BJ (cell line): ENCODE data around the gene B3GNT5. TPM values are rescaled to one million over a fixed set of nuclear protein-coding genes. Genes with fewer than 3 reads are reported as not detected.

ENCODE experiments used
- CTCF ChIA-PET: fragments of 350-600 bp; formaldehyde crosslinking; extraction: SDS; loops from one replicate; lab custom pipeline; 2021; ENCODE audit warnings: antibody characterized with exemption, inconsistent platforms; lab: Yijun Ruan, JAX
- POLR2A ChIA-PET: fragments of 300-600 bp; sonication (Branson Sonifier 250); formaldehyde crosslinking; extraction: SDS; loops from one replicate; lab custom pipeline; 2021; ENCODE audit warnings: antibody characterized with exemption; lab: Charles Lee
- DNase-seq: peaks from one replicate; pipeline ENCODE4 v3.0.0-alpha.2; 2011; ENCODE audit warnings: low read depth
- H3K27me3 ChIP-seq: 2 replicates; pipeline ENCODE4 v1.6.0; 2011; ENCODE audit warnings: low read length; ENCODE audit not compliant: control insufficient read depth, insufficient read depth
- H3K36me3 ChIP-seq: 2 replicates; pipeline ENCODE4 v1.5.1; 2011; ENCODE audit warnings: low read length; ENCODE audit not compliant: control insufficient read depth, insufficient read depth
- H3K4me3 ChIP-seq: 2 replicates; pipeline ENCODE4 v1.5.1; 2011; ENCODE audit warnings: low read depth, mild to moderate bottlenecking, control low read depth, low read length
- CTCF ChIP-seq: IDR thresholded peaks from 2 replicates; pipeline ENCODE4 v1.5.1; 2011; ENCODE audit warnings: low read depth, mild to moderate bottlenecking, control low read depth, inconsistent platforms, low read length, moderate library complexity; ENCODE audit not compliant: insufficient read depth
- polyA plus RNA-seq: library from polyadenylated mRNA; depleted of rRNA; stranded (reverse); fragments of >200 nt; gene quantifications from 2 replicates; pipeline ENCODE4 v1.2.3, GENCODE V29; 2011

B3GNT5 gene
- polyA plus RNA-seq, 1 experiment: 0.27 TPM

DNA sequence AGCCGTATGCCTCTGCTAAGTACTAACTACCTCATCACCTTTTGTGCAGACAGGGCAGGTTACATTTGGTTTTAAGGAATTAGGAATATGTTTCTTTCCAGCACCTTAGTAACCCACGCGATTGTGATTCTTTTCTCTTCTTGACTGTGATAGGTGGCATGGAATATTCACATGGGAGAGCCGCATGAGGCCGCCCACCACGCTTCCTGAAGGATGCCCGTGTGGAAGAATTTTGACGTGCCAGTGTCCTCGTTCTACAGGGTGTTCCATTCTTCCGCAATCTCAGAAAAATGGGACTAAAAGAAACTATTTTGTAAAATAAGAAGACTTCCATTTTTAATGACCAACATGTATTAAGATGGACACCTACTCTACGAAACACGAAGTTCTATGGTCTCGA is 16.3 kb downstream of the B3GNT5 start:
- CTCF ChIA-PET: no interaction called here
- no peak for TF ChIP-seq CTCF
- Histone ChIP-seq H3K4me3 (no peak overlapping the region), H3K36me3 (no peaks in the 10 kb centered on the region), H3K27me3 (no peaks in the 10 kb centered on the region)
- POLR2A ChIA-PET: no interaction called here
- DNase-seq: no peak

DNA sequence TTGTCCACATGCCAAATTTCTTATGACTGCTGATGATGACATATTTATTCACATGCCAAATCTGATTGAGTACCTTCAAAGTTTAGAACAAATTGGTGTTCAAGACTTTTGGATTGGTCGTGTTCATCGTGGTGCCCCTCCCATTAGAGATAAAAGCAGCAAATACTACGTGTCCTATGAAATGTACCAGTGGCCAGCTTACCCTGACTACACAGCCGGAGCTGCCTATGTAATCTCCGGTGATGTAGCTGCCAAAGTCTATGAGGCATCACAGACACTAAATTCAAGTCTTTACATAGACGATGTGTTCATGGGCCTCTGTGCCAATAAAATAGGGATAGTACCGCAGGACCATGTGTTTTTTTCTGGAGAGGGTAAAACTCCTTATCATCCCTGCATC is 17.3 kb downstream of the B3GNT5 start:
- no peaks in the 10 kb centered on the region for H3K27me3 ChIP-seq
- ChIA-PET POLR2A (no interaction called here), CTCF (no interaction called here)
- no peaks in the 10 kb centered on the region for H3K36me3 ChIP-seq
- TF ChIP-seq CTCF: no peak
- DNase-seq: no peak
- H3K4me3 ChIP-seq: no peak overlapping the region

GRCh38 chr3:183272142-183272541 is 19.1 kb downstream of the B3GNT5 start:
- Histone ChIP-seq H3K27me3 (no peaks in the 10 kb centered on the region), H3K36me3 (no peaks in the 10 kb centered on the region), H3K4me3 (no peak overlapping the region)
- no peak for TF ChIP-seq CTCF
- CTCF ChIA-PET: no interaction called here
- POLR2A ChIA-PET: no interaction called here
- no peak for DNase-seq

GRCh38 chr3:183272791-183273190 is 19.7 kb downstream of the B3GNT5 start:
- DNase-seq: no peak
- ChIA-PET CTCF (no interaction called here), POLR2A (no interaction called here)
- Histone ChIP-seq H3K27me3 (no peaks in the 10 kb centered on the region), H3K36me3 (no peaks in the 10 kb centered on the region), H3K4me3 (no peak overlapping the region)
- TF ChIP-seq CTCF: no peak

DNA sequence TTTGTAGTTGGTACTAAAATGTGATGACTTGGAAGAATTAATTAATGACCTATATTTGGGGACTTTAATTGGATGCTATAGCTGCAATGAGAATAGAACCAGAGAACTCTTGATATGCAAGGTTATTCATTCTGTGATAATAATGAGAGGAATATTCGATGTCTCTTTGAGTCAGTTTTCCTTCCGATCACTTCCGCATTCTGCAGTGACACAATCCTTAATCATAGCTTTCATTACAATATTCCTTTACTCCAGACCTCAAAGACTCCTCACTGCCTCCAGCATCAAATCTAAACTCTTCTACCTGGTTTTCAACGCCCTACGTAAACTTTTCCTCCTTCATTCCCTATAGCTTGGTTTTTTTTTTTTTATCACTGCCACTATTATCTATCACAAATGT is 21.6 kb downstream of the B3GNT5 start:
- Histone ChIP-seq H3K27me3 (no peaks in the 10 kb centered on the region), H3K4me3 (no peak overlapping the region), H3K36me3 (no peaks in the 10 kb centered on the region)
- ChIA-PET POLR2A (no interaction called here), CTCF (no interaction called here)
- DNase-seq: no peak
- no peak for TF ChIP-seq CTCF
